CD4-positive, CD25-positive, alpha-beta regulatory T cell (primary cell): ENCODE measurements around the gene YY1AP1. TPM values are rescaled to one million over a fixed set of nuclear protein-coding genes. Genes with fewer than 3 reads are reported as not detected.
"Not testable (repeated sequence)": the region's sequence is repeated elsewhere in the genome, so short reads cannot be mapped to it uniquely, and the experiment has no call there.

Experiments
- ATAC-seq, 2 donors: fragments of 150-1000 bp; cut with Tn5 transposase; one replicate each; pipeline ENCODE4 v1.10.0; 2021; ENCODE audit warnings: low read depth in 2 of 2, moderate number of reproducible peaks in 2 of 2, moderate library complexity in 1 of 2
- DNase-seq, 3 donors: peaks; one replicate each; pipeline versions ENCODE4 v3.0.0 to v3.0.0-alpha.2; 2012 to 2022; ENCODE audit warnings: mixed read lengths in 1 of 3
- H3K27ac ChIP-seq: one replicate; pipeline ENCODE4 v1.7.0; 2013; ENCODE audit warnings: mild to moderate bottlenecking, low read length; ENCODE audit not compliant: insufficient read depth, poor library complexity, severe bottlenecking
- H3K27me3 ChIP-seq: one replicate; pipeline ENCODE4 v1.7.0; 2013; ENCODE audit warnings: low read length; ENCODE audit not compliant: control insufficient read depth, insufficient read depth
- H3K36me3 ChIP-seq: one replicate; pipeline ENCODE4 v1.7.0; 2013; ENCODE audit warnings: mild to moderate bottlenecking, low read length, moderate library complexity; ENCODE audit not compliant: control insufficient read depth, insufficient read depth
- H3K4me1 ChIP-seq: 2 replicates; pipeline ENCODE4 v1.7.0; 2013; ENCODE audit warnings: mild to moderate bottlenecking, low read length; ENCODE audit not compliant: insufficient read depth, control insufficient read depth, poor library complexity, severe bottlenecking
- H3K4me3 ChIP-seq: one replicate; pipeline ENCODE4 v1.7.0; 2013; ENCODE audit warnings: low read depth, mild to moderate bottlenecking, low read length, moderate library complexity
- H3K9me3 ChIP-seq, 2 experiments: 1 replicate in 1 of 2; 2 replicates in 1 of 2; pipeline ENCODE4 v1.7.0; 2013; ENCODE audit warnings: low read length in 2 of 2, mild to moderate bottlenecking in 1 of 2, moderate library complexity in 1 of 2; ENCODE audit not compliant: control insufficient read depth in 2 of 2
- H3K27ac Mint-ChIP-seq, 3 donors: one replicate each; pipeline ENCODE4 v1.8.0; 2020 to 2022; ENCODE audit warnings: mild to moderate bottlenecking in 3 of 3, mixed read lengths in 3 of 3, moderate library complexity in 2 of 3
- H3K27me3 Mint-ChIP-seq: one replicate; pipeline ENCODE4 v1.8.0; 2022; ENCODE audit warnings: mild to moderate bottlenecking, mixed read lengths
- H3K36me3 Mint-ChIP-seq: one replicate; pipeline ENCODE4 v1.8.0; 2020; ENCODE audit warnings: mixed read lengths
- H3K4me1 Mint-ChIP-seq, 4 donors: one replicate each; pipeline ENCODE4 v1.8.0; 2020 to 2022; ENCODE audit warnings: mixed read lengths in 4 of 4, mild to moderate bottlenecking in 1 of 4
- H3K4me3 Mint-ChIP-seq, 4 donors: one replicate each; pipeline ENCODE4 v1.8.0; 2020 to 2022; ENCODE audit warnings: mild to moderate bottlenecking in 4 of 4, mixed read lengths in 4 of 4, moderate library complexity in 3 of 4
- H3K9me3 Mint-ChIP-seq, 7 donors: one replicate each; pipeline ENCODE4 v1.8.0; 2020 to 2022; ENCODE audit warnings: mixed read lengths in 7 of 7, mild to moderate bottlenecking in 3 of 7, moderate library complexity in 2 of 7
- polyA plus RNA-seq, 4 donors: library from polyadenylated mRNA; unstranded; fragments of 300-500 nt; fragmentation: Illumina TruSeq; gene quantifications; one replicate each; pipeline ENCODE4 v1.2.3, GENCODE V29; 2021
- total RNA-seq: library from RNA; stranded (reverse); gene quantifications from one replicate; pipeline ENCODE4 v1.2.3, GENCODE V29; 2022

Gene YY1AP1
- total and polyA plus RNA-seq, 5 donors from 2014 or later: 39.2 to 96.5 (median 43.9) TPM

- H3K36me3 ChIP-seq: peaks cover 69% of the 10 kb centered on the region
- Mint-ChIP-seq H3K36me3 (peaks cover 42% of the 10 kb centered on the region), H3K27ac (peak overlapping the region in 1 of 3 donors; percentile 80), H3K4me1 (peaks cover 8 to 31% (median 18%) of the 10 kb centered on the region in 4 donors)
- H3K9me3 Mint-ChIP-seq, H3K27me3 ChIP-seq, H3K4me3 Mint-ChIP-seq, ATAC-seq, H3K9me3 ChIP-seq, H3K4me1 ChIP-seq, H3K27me3 Mint-ChIP-seq, H3K27ac ChIP-seq, H3K4me3 ChIP-seq, DNase-seq: not testable (repeated sequence)
Measured at GRCh38 chr1:155678992-155679391, 9.6 kb downstream of the YY1AP1 start.

DNA sequence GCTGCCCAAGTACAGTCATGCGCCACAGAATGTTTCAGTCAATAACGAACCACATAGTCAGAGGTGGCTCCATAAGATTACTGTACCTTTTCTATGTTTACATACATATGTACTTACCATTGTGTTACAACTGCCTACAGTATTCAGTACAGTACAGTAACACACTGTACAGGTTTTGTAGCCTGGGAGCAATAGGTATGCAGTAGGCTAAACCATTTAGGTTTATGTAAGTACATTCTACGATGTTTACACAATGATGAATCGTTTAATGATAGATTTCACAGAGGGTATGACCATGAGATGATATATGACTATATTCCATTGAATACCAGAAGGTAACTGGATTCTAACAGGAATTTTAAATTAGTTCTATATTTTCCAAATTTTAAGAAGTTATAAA is 10.5 kb downstream of the YY1AP1 start:
- ATAC-seq: no peak
- Histone ChIP-seq H3K27ac (no peak overlapping the region), H3K27me3 (no peaks in the 10 kb centered on the region), H3K4me3 (no peak overlapping the region), H3K4me1 (no peaks in the 10 kb centered on the region), H3K36me3 (peaks cover 72% of the 10 kb centered on the region), H3K9me3 (no peaks in the 10 kb centered on the region)
- no peak overlapping the region for H3K4me3 Mint-ChIP-seq
- DNase-seq: no peak
- peaks cover 4 to 21% (median 13%) of the 10 kb centered on the region in 4 donors for H3K4me1 Mint-ChIP-seq
- H3K27ac Mint-ChIP-seq: no peak overlapping the region
- no peaks in the 10 kb centered on the region for H3K9me3 Mint-ChIP-seq
- H3K27me3 Mint-ChIP-seq: no peaks in the 10 kb centered on the region
- peaks cover 45% of the 10 kb centered on the region for H3K36me3 Mint-ChIP-seq

GRCh38 chr1:155673003-155673402 is 15.6 kb downstream of the YY1AP1 start:
- Mint-ChIP-seq H3K4me1 (peaks cover 0 to 14% (median under 1%) of the 10 kb centered on the region in 4 donors), H3K27me3 (no peaks in the 10 kb centered on the region)

GRCh38 chr1:155671750-155672149 is 16.8 kb downstream of the YY1AP1 start:
- DNase-seq (no peak), ATAC-seq (no peak)
- Mint-ChIP-seq H3K27me3 (no peaks in the 10 kb centered on the region), H3K4me3 (no peak overlapping the region), H3K9me3 (no peaks in the 10 kb centered on the region), H3K4me1 (peaks cover 0 to 6% (median 0%) of the 10 kb centered on the region in 4 donors), H3K27ac (no peak overlapping the region), H3K36me3 (peaks cover 45% of the 10 kb centered on the region)
- Histone ChIP-seq H3K9me3 (no peaks in the 10 kb centered on the region), H3K36me3 (peaks cover 91% of the 10 kb centered on the region), H3K4me3 (no peak overlapping the region), H3K27ac (no peak overlapping the region), H3K27me3 (no peaks in the 10 kb centered on the region), H3K4me1 (no peaks in the 10 kb centered on the region)

More at GRCh38 chr1:155673003-155673402, 15.6 kb downstream of the YY1AP1 start:
- Histone ChIP-seq H3K4me3 (no peak overlapping the region), H3K9me3 (no peaks in the 10 kb centered on the region), H3K27ac (no peak overlapping the region), H3K36me3 (peaks cover 93% of the 10 kb centered on the region), H3K27me3 (no peaks in the 10 kb centered on the region), H3K4me1 (no peaks in the 10 kb centered on the region)
- ATAC-seq (no peak), DNase-seq (no peak)
- peak overlapping the region in 1 of 4 donors; percentile 27 for H3K4me3 Mint-ChIP-seq
- H3K36me3 Mint-ChIP-seq: peaks cover 53% of the 10 kb centered on the region
- no peaks in the 10 kb centered on the region for H3K9me3 Mint-ChIP-seq
- peak overlapping the region in 2 of 3 donors; percentile 23 to 41 for H3K27ac Mint-ChIP-seq

GRCh38 chr1:155669233-155670162 is 19.1 kb downstream of the YY1AP1 start:
- peaks cover 88% of the 10 kb centered on the region for H3K36me3 ChIP-seq
- no peak overlapping the region for H3K27ac ChIP-seq
- no peaks in the 10 kb centered on the region for H3K27me3 ChIP-seq
- DNase-seq: no peak
- ATAC-seq: no peak
- H3K27me3 Mint-ChIP-seq: no peaks in the 10 kb centered on the region
- H3K4me1 Mint-ChIP-seq: peaks cover 0 to 6% (median 0%) of the 10 kb centered on the region in 4 donors
- no peak overlapping the region for H3K27ac Mint-ChIP-seq
- no peaks in the 10 kb centered on the region for H3K9me3 ChIP-seq
- no peak overlapping the region for H3K4me3 Mint-ChIP-seq
- H3K4me1 ChIP-seq: no peaks in the 10 kb centered on the region
- no peaks in the 10 kb centered on the region for H3K9me3 Mint-ChIP-seq
- H3K4me3 ChIP-seq: no peak overlapping the region
- peaks cover 38% of the 10 kb centered on the region for H3K36me3 Mint-ChIP-seq

GRCh38 chr1:155661239-155661638 is 27.3 kb downstream of the YY1AP1 start:
- H3K36me3 Mint-ChIP-seq: peaks cover 44% of the 10 kb centered on the region
- H3K4me1 Mint-ChIP-seq: not testable (repeated sequence)

GRCh38 chr1:155657463-155657862 is 31.1 kb downstream of the YY1AP1 start:
- H3K4me3 Mint-ChIP-seq: no peak overlapping the region
- H3K27me3 Mint-ChIP-seq: no peaks in the 10 kb centered on the region
- no peak overlapping the region for H3K27ac ChIP-seq
- H3K4me3 ChIP-seq: no peak overlapping the region
- H3K4me1 ChIP-seq: no peaks in the 10 kb centered on the region
- H3K27ac Mint-ChIP-seq: no peak overlapping the region
- H3K9me3 ChIP-seq: no peaks in the 10 kb centered on the region
- H3K36me3 ChIP-seq: peaks cover 36% of the 10 kb centered on the region
- no peaks in the 10 kb centered on the region for H3K4me1 Mint-ChIP-seq
- peaks cover 34% of the 10 kb centered on the region for H3K36me3 Mint-ChIP-seq
- no peak for DNase-seq
- H3K9me3 Mint-ChIP-seq: no peaks in the 10 kb centered on the region
- no peaks in the 10 kb centered on the region for H3K27me3 ChIP-seq
- ATAC-seq: no peak

More at GRCh38 chr1:155661239-155661638, 27.3 kb downstream of the YY1AP1 start:
- not testable (repeated sequence) for H3K27me3 ChIP-seq, H3K27ac Mint-ChIP-seq, H3K27ac ChIP-seq, H3K9me3 Mint-ChIP-seq, H3K9me3 ChIP-seq, DNase-seq, H3K4me3 Mint-ChIP-seq, H3K4me1 ChIP-seq, H3K4me3 ChIP-seq, ATAC-seq, H3K27me3 Mint-ChIP-seq
- H3K36me3 ChIP-seq: peaks cover 68% of the 10 kb centered on the region

- no peaks in the 10 kb centered on the region for H3K4me1 ChIP-seq
- no peaks in the 10 kb centered on the region for H3K4me1 Mint-ChIP-seq
- H3K9me3 ChIP-seq: no peaks in the 10 kb centered on the region
- no peak overlapping the region for H3K27ac Mint-ChIP-seq
- no peaks in the 10 kb centered on the region for H3K27me3 ChIP-seq
- H3K4me3 Mint-ChIP-seq: no peak overlapping the region
- ATAC-seq (no peak), DNase-seq (no peak)
- no peak overlapping the region for H3K4me3 ChIP-seq
- no peak overlapping the region for H3K27ac ChIP-seq
- H3K27me3 Mint-ChIP-seq: no peaks in the 10 kb centered on the region
- no peaks in the 10 kb centered on the region for H3K9me3 Mint-ChIP-seq
- no peaks in the 10 kb centered on the region for H3K36me3 ChIP-seq
- no peaks in the 10 kb centered on the region for H3K36me3 Mint-ChIP-seq
Measured at GRCh38 chr1:155652951-155653350, 35.6 kb downstream of the YY1AP1 start.
